ENCODE results near the gene PPEF1.
"Not testable (repeated sequence)": the region's sequence is repeated elsewhere in the genome, so short reads cannot be mapped to it uniquely, and the experiment has no call there.

The PPEF1 gene

DNA sequence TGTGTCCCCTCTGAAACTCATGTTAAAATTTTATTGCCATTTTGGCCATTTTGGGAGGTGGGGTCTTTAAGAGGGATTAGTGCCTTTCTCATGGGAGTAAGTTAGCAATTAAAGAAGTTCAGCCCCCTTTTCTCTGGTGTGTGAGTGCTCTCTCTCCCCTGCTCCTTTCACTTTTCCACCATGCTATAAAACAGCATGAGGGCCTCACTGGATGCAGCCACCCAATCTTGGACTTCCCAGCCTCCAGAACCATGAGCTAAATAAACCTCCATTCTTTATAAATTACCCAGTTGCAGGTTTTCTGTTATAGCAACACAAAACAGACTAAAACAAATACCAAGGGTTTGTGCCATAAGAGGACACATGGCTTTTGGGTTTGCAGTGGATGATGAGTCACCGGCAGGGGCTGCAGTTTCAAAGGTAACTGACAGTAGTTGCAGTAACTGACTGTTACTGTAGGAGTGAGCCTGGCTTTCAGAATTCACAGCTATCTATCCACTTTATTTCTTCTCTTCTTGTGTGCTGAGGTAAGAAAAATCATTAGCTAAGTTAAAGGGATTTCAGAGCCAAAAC is 121.5 kb downstream of the PPEF1 start:
- H3K4me3 ChIP-seq (ENCODE audit: low read depth, low read length), result no peak overlapping the region
- TF ChIP-seq, protein P1, sequence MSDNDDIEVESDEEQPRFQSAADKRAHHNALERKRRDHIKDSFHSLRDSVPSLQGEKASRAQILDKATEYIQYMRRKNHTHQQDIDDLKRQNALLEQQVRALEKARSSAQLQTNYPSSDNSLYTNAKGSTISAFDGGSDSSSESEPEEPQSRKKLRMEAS (IDR thresholded peaks at IDR 0.05; ENCODE audit: low read depth, low read length), result 0 out of 2 replicates have a peak, but pooled peaks have one; percentile 9
- no peak for TF ChIP-seq MYC (IDR thresholded peaks at IDR 0.05; ENCODE audit: low read depth, low read length)
- DNase-seq (ENCODE audit: low read depth), result peak; percentile 66

DNA sequence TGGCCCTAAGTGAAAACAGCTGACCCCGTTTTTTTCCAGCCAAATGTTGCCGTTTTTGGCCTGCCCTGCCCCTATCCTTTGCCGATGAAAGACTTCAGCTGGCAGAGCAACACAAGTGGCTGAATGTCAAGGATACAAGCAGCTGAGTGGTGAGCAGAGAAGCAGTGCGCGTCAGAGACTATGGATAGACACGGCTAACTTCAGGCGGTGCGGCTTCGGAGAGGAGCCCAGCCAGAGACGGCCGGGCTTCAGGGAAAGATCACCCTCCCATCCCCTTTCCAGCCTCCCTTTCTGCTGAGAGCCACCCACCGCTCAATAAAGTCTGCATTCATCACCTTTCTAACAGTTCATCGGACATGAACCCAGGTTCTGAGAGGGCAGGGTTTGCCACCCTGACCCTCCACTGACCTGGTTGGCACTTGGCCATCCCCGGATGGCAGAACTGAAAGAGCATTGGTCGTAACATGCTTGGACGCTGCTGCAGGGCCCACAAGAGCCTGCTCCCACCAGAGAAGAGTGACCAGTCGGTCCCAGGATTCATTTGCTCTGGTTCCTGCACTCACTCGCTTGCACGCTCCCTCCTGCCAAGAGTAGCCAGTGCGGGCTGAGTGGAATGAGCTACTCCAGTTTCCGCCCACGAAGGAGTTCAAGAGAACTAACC is 125.8 kb downstream of the PPEF1 start:
- H3K4me3 ChIP-seq (ENCODE audit: low read depth, low read length), result no peak overlapping the region
- no peak for DNase-seq (ENCODE audit: low read depth)
- TF ChIP-seq, protein P2, sequence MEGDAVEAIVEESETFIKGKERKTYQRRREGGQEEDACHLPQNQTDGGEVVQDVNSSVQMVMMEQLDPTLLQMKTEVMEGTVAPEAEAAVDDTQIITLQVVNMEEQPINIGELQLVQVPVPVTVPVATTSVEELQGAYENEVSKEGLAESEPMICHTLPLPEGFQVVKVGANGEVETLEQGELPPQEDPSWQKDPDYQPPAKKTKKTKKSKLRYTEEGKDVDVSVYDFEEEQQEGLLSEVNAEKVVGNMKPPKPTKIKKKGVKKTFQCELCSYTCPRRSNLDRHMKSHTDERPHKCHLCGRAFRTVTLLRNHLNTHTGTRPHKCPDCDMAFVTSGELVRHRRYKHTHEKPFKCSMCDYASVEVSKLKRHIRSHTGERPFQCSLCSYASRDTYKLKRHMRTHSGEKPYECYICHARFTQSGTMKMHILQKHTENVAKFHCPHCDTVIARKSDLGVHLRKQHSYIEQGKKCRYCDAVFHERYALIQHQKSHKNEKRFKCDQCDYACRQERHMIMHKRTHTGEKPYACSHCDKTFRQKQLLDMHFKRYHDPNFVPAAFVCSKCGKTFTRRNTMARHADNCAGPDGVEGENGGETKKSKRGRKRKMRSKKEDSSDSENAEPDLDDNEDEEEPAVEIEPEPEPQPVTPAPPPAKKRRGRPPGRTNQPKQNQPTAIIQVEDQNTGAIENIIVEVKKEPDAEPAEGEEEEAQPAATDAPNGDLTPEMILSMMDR (IDR thresholded peaks at IDR 0.05; ENCODE audit: low read depth, low read length), result no peak
- TF ChIP-seq MYC (IDR thresholded peaks at IDR 0.05; ENCODE audit: low read depth, low read length) (no peak), POLR2A (IDR thresholded peaks at IDR 0.05; ENCODE audit: extremely low read depth, insufficient read length) (no peak)
- TF ChIP-seq, protein P1 (IDR thresholded peaks at IDR 0.05; ENCODE audit: low read depth, low read length), result no peak

DNA sequence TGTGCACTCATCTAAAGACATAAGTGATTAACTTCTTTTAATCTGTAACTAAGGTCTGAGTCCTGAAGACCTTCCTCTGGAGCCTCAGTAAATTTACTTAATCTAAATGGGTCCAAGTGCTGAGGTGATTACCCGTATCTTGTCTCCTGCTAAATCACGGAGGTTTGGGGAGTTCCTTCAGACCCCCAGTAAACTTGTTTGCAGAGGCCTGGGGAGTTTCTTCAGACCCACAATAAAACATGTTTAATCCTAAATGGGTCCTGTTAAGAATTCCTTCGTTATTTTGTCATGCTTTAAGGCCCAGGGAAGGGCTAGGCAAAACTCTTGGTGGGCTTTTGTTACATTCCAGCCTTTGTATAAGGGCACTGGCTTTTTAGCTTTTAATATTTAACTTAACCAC is 140.5 kb downstream of the PPEF1 start:
- not testable (repeated sequence) for H3K4me3 ChIP-seq (ENCODE audit: low read depth, low read length); DNase-seq (ENCODE audit: low read depth)

DNA sequence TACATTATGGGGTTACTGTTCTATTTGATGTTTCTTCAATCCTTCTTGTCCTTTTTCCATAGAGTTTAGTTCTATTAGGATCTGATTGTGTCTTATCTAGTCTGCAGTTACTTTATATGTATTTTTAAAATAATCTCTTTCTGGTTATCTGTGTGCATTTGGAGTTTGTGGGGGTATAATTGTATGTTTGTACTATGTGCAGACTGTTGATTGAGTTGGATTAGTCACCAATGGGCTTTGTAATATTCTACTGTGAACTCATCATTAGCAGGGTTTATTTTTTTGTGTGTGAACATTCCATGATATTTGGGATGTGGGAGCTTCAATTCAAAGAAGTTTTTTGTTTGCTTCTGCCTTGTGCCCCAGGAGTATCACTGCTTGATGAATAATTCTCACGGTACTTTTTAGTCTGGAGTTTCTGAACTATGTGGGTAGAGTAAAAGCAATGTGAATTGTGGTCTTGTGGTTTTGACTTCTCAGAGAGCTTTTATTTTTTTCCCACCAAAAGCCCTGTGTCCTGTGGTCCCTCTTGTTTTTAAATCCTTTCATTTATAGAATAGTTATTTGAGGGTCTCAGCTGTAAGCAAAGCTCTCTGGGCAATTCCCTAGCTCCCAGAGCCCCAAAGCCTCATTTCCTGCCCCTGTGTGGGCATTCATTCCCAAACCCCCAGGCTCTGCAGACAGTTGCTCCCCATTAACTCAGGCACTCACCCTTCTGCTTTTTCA is 148.6 kb downstream of the PPEF1 start:
- H3K4me3 ChIP-seq (ENCODE audit: low read depth, low read length), result no peak overlapping the region
- DNase-seq (ENCODE audit: low read depth), result peak; percentile 11
- TF ChIP-seq POLR2A (IDR thresholded peaks at IDR 0.05; ENCODE audit: extremely low read depth, insufficient read length), result no peak
- TF ChIP-seq MYC (IDR thresholded peaks at IDR 0.05; ENCODE audit: low read depth, low read length), result no peak
- TF ChIP-seq, protein P2 (IDR thresholded peaks at IDR 0.05; ENCODE audit: low read depth, low read length), result no peak
- TF ChIP-seq, protein P1 (IDR thresholded peaks at IDR 0.05; ENCODE audit: low read depth, low read length), result no peak

GRCh38 chrX:18856645-18856997 is 149.2 kb downstream of the PPEF1 start:
- TF ChIP-seq, protein P2 (IDR thresholded peaks at IDR 0.05; ENCODE audit: low read depth, low read length), result no peak
- TF ChIP-seq MYC (IDR thresholded peaks at IDR 0.05; ENCODE audit: low read depth, low read length) (no peak), POLR2A (IDR thresholded peaks at IDR 0.05; ENCODE audit: extremely low read depth, insufficient read length) (no peak)
- TF ChIP-seq, protein P1 (IDR thresholded peaks at IDR 0.05; ENCODE audit: low read depth, low read length), result no peak
- DNase-seq (ENCODE audit: low read depth), result no peak

GRCh38 chrX:18861511-18861910 is 154.1 kb downstream of the PPEF1 start:
- no peak overlapping the region for H3K4me3 ChIP-seq (ENCODE audit: low read depth, low read length)
- DNase-seq (ENCODE audit: low read depth), result no peak
- TF ChIP-seq, protein P2 (IDR thresholded peaks at IDR 0.05; ENCODE audit: low read depth, low read length), result no peak
- TF ChIP-seq MYC (IDR thresholded peaks at IDR 0.05; ENCODE audit: low read depth, low read length), result no peak
- TF ChIP-seq, protein P1 (IDR thresholded peaks at IDR 0.05; ENCODE audit: low read depth, low read length), result no peak
- TF ChIP-seq POLR2A (IDR thresholded peaks at IDR 0.05; ENCODE audit: extremely low read depth, insufficient read length), result no peak

More at GRCh38 chrX:18856645-18856997, 149.2 kb downstream of the PPEF1 start:
- no peak overlapping the region for H3K4me3 ChIP-seq (ENCODE audit: low read depth, low read length)

Data from NB4 (cell line).